ENCODE measurements around the gene SYNE4.

GRCh38 chr19:35983177-35983576 is 25.4 kb downstream of the SYNE4 start:
- no peak for TF ChIP-seq CTCF (IDR thresholded peaks at IDR 0.05 in 8 of 11, conservative IDR thresholded peaks at IDR 0.05 in 3 of 11)
- TF ChIP-seq POLR2AphosphoS5 (IDR thresholded peaks at IDR 0.05): no peak
- TF ChIP-seq POLR2A (IDR thresholded peaks at IDR 0.05): no peak
